Coronary artery (tissue), 2 donors: Measurements from ENCODE around the gene HOXB4.

Experiments used
- DNase-seq: peaks from one replicate; pipeline ENCODE4 v3.0.0-alpha.2; 2017; ENCODE audit warnings: low spot score
- H3K27ac ChIP-seq, 2 donors: fragments of 200-600 bp; sonication (generic); one replicate each; pipeline ENCODE4 v1.5.1; 2016 to 2019
- H3K4me3 ChIP-seq: fragments of 200-600 bp; sonication (generic); 2 replicates; pipeline ENCODE4 v1.5.1; 2016; ENCODE audit warnings: mild to moderate bottlenecking, moderate library complexity
- TF ChIP-seq, protein P1 (sequence below): fragments of 200-600 bp; sonication (generic); IDR thresholded peaks from one replicate; pipeline ENCODE4 v1.5.1; 2019; ENCODE audit warnings: antibody characterized with exemption

The HOXB4 gene

DNA sequence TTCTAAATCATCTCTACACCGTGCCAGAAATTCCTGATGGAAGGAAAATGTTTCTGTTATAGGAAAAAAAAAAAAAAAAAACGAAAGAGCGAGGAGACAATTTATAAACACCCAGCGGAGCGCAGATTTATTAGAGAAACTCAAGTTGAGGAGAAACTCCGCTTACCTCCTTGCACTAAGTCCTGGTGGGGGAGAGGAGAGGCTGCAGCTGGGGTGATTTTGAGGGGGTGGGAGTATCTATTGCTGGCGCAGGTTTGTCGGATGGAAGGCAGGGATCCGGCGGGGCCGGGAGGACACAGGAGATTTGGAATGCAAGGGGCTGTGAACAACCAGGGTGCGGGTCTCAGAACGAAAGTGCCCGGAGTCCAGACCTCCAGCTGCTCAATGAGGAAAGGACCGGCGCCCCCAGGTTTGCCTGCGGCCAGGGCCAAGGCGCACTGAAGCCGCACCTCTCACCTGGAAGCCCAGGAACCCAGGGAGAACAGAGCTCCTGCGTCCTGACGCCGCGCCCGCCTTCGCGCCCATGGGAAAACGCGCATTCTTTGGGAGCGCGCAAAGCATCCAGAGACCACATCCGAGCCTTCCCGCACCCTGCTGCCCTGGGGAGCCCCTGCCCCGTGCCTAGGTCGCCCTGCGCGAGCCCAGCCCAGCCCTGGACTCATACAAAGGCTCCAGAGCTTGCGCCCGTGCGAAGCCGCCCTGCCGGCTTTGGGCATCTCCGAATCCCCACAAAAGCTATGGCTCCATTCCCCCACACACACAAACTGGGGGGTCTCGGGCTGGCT is 39.5 kb upstream of the HOXB4 start:
- DNase-seq: no peak
- H3K4me3 ChIP-seq: no peak overlapping the region
- TF ChIP-seq, protein P1, sequence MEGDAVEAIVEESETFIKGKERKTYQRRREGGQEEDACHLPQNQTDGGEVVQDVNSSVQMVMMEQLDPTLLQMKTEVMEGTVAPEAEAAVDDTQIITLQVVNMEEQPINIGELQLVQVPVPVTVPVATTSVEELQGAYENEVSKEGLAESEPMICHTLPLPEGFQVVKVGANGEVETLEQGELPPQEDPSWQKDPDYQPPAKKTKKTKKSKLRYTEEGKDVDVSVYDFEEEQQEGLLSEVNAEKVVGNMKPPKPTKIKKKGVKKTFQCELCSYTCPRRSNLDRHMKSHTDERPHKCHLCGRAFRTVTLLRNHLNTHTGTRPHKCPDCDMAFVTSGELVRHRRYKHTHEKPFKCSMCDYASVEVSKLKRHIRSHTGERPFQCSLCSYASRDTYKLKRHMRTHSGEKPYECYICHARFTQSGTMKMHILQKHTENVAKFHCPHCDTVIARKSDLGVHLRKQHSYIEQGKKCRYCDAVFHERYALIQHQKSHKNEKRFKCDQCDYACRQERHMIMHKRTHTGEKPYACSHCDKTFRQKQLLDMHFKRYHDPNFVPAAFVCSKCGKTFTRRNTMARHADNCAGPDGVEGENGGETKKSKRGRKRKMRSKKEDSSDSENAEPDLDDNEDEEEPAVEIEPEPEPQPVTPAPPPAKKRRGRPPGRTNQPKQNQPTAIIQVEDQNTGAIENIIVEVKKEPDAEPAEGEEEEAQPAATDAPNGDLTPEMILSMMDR: no peak
- H3K27ac ChIP-seq: no peak overlapping the region

DNA sequence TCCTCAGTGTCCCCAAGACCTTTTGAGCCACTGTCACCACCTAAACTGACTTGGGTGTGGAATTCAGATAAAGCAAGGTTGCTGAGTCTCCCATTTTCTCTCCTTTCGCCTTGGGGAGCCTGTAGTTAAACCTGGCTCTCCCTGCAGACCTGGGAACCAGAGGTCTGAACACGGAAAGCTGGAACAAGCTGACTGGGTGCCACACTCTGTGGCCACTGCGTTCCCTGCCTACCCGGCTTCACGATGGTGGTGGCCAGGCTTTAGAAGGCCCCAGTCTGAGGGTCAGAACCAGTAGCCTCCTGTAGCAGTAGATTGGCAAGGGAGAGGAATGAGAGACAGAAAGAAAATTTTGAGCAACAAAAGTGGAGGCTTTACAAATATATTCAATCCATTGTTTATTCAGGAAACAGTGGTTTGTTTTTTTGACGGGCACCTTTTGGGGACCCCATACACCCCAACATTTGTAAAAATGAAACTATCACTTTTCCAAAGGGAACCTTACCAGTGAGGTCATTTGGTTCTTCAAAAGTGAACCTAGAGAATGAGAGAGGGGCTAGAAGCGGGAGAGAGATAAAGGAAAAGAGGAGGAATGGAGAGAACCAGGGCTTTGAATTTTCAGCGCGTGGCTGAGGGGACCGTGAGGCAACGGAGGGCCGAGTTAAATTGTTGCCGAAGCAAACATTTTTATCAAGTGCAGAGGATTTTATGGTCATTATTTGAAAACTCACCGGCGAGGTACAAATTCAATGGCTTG is 38.7 kb upstream of the HOXB4 start:
- DNase-seq: no peak
- H3K27ac ChIP-seq: no peak overlapping the region
- H3K4me3 ChIP-seq: no peak overlapping the region
- TF ChIP-seq, protein P1: no peak

DNA sequence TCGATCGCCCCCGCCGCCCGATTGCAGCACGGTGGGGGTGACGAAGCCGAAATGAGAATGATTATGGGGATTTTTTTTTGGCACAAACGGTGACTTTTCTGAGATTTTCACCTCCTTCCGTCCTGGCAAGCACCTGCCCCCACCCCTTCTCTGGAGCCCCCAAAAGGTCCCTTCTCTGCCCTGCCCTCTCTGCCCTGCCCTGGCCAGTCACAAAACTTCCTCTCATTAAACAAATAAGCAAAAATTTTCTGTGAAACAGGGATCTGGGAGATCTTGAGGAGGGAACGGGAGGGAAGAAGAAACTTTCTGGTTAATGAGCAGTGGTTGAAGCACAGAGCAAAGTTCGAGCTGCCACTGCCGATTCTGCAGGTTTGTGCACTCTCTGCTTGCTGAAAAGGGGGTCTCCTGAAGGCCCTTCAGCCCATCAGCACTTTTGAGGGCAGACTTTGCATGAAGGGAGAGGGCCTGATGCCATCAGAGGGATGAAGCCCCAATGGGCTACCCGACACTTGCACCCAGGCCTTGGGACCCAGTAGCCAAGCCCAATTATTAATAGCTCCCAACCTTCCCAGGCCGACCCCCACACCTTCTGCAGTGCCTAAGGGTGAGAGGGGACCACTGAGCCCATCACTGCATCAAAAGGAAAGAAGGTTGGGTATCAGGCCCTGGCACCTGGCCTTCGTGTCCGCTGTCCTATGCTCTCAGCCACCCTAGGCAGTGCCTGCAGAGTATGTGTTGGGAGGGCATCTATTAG is 38.0 kb upstream of the HOXB4 start:
- no peak overlapping the region for H3K27ac ChIP-seq
- TF ChIP-seq, protein P1: no peak
- H3K4me3 ChIP-seq: no peak overlapping the region
- no peak for DNase-seq

DNA sequence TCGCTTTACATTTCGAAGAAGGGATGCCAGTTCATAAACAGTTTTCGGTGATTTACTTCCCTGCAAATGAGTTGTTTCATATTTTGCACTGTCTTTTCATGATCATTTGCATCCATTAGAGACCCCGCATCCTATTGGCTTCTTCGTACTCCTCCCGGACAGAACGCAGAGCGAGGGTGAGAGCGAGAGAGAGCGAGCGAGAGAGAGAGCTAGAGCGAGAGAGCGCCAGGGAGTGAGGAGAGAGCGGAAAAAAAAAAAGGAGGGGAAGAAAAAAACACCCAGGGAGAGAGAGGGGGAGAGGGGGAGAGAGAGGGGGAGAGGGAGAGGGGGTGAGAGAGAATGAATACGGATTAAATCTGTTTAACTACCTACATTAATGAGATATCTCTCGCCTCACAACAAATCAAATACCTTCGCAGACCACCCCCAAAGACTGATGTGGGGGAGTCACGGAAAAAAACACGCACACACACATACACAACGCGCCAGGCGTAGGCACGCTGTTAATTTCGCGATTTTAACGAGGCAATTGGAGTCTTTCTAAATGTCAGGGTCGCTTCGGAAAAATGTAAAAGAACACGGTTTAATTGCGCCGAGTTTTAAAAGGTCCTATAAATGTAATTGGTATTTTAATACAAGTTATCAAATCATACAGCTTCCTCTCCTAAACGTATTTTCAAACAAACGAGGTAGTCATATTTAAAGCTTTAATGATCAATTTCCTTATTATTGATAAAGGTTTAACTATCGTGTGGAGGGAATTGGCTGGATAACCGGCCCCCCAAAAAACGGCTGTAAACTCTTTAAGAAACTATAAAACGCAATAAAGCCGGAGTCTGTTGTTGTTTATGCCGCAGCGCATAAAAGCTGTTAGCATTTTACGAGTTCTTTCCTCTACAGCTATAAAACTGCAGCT is 37.2 kb upstream of the HOXB4 start, which contains the start of gene HOXB8:
Gene HOXB8, minus strand, starts transcription at position 246 of the 916 bp plus-strand sequence. CDS start 588 bp downstream, outside the sequence.
- no peak within 1 kb of the TSS for H3K27ac ChIP-seq
- DNase-seq: no peak

DNA sequence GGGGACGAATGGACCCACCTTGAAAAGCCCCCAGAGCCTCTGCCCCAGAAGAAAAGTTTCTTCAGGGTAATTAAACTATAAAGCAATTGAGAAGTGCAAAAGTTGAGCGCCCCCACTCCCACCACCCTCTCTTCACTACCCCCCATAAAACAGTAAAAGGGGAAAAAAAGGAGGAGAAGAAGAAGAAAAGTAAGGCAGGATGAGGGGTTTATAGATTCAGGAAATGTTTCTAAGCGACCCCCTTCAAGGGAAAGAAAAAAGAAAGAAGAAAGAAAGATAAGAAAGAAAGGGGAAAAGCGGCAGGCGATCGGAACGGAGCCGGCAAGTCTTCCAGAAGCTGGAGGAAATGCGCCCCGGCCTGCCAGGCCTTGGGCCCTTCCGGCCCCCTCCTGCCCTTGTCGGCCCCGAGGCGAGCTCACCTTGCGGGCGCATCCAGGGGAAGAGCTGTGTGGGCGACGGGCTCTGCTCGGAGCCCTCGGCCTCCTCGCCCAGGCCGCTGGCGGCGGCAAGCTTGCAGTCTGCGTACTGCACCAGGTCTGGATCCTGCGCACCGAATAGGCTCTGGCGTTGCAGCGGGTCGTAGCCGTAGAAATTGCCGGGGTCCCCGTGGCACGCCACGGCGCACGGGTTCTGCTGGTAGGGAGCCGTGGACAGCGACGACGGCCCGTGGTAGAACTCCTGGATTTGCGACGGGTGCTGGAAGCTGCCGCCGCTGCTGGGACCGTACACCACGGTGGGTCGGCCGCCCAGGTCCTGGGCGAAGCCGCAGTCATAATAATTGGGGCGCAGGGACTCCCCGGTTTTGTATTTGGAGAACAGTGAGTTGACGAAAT is 35.9 kb upstream of the HOXB4 start:
- H3K27ac ChIP-seq: no peak overlapping the region
- no peak for DNase-seq
- TF ChIP-seq, protein P1: no peak
- H3K4me3 ChIP-seq: peak overlapping the region; percentile 41

More for the DNA sequence above, 37.2 kb upstream of the HOXB4 start, which contains the start of gene HOXB8:
- peak within 1 kb of the TSS; percentile 41 for H3K4me3 ChIP-seq
- TF ChIP-seq, protein P1: no peak
